Thyroid gland (tissue), 4 donors: ENCODE results near the gene SLC9A4. TPM values are rescaled to one million over a fixed set of nuclear protein-coding genes. Genes with fewer than 3 reads are reported as not detected.

ENCODE experiments used
- DNase-seq, 2 donors: peaks; one replicate each; pipeline ENCODE4 v3.0.0-alpha.2; 2019
- H3K27ac ChIP-seq, 3 donors: fragments of 200-600 bp; sonication (generic); 1 replicate in 2 of 3; 2 replicates in 1 of 3; pipeline ENCODE4 v1.5.1; 2016 to 2019; ENCODE audit warnings: mild to moderate bottlenecking in 1 of 3, moderate library complexity in 1 of 3
- H3K27me3 ChIP-seq: fragments of 200-600 bp; sonication (generic); one replicate; pipeline ENCODE4 v1.5.1; 2019
- H3K36me3 ChIP-seq, 2 donors: fragments of 200-600 bp; sonication (generic); one replicate each; pipeline ENCODE4 v1.5.1; 2016 to 2019
- H3K4me1 ChIP-seq, 2 donors: fragments of 200-600 bp; sonication (generic); one replicate each; pipeline ENCODE4 v1.5.1; 2017 to 2019
- H3K4me3 ChIP-seq, 3 donors: fragments of 200-600 bp; sonication (generic); replicated peaks in 1 of 3; 1 replicate in 2 of 3; 2 replicates in 1 of 3; pipeline ENCODE4 v1.5.1; 2016; ENCODE audit warnings: mild to moderate bottlenecking in 1 of 3
- H3K9me3 ChIP-seq: fragments of 200-600 bp; sonication (generic); one replicate; pipeline ENCODE4 v1.5.1; 2017
- POLR2A ChIP-seq, 2 donors: fragments of 450-650 bp; IDR thresholded peaks; one replicate each; pipeline ENCODE4 v1.6.1; 2017; ENCODE audit warnings: antibody characterized with exemption in 2 of 2, mild to moderate bottlenecking in 2 of 2, moderate library complexity in 1 of 2
- WGBS, 2 donors: methylation state at CpG; one replicate each; pipeline ENCODE4 v1.1.5; 2017; 5-methylcytosine and 5-hydroxymethylcytosine counted together
- intact Hi-C: fragments of 100-400 bp; cut with DNase I; formaldehyde crosslinking; loops from one replicate; pipeline ENCODE4 v1.15.1; 2023
- microRNA-seq: library from miRNA; unstranded; fragments of <30 nt; microRNA quantifications from one replicate; pipeline ENCODE4, GENCODE V29; 2016
- small RNA-seq: library from RNA; depleted of rRNA; stranded (forward); fragments of <200 nt; gene quantifications from one replicate; pipeline ENCODE3, GENCODE V24; 2016
- total RNA-seq, 4 donors: library from RNA; depleted of rRNA; stranded (reverse); fragments of >200 nt; gene quantifications; one replicate each; pipeline ENCODE4 v1.2.3, GENCODE V29; 2016
- TF ChIP-seq, protein P1 (sequence below), 6 experiments: fragments of 200-600 bp in 3 of 6; fragments of 450-650 bp in 3 of 6; sonication (generic) in 3 of 6; IDR thresholded peaks; one replicate each; pipeline ENCODE4 v1.5.1; 2016 to 2019; ENCODE audit warnings: antibody characterized with exemption in 6 of 6, mild to moderate bottlenecking in 2 of 6, inconsistent platforms in 1 of 6, moderate library complexity in 1 of 6

The SLC9A4 gene
- total RNA-seq, 4 donors from 2014 or later: not detected

- intact Hi-C loops: no loop called here
- DNase-seq: no peak
- 82 to 92% methylated on average over 2 of the region's 2 CpGs for WGBS, 2 donors
- no peaks in the 10 kb centered on the region for H3K9me3 ChIP-seq
- TF ChIP-seq, protein P1, sequence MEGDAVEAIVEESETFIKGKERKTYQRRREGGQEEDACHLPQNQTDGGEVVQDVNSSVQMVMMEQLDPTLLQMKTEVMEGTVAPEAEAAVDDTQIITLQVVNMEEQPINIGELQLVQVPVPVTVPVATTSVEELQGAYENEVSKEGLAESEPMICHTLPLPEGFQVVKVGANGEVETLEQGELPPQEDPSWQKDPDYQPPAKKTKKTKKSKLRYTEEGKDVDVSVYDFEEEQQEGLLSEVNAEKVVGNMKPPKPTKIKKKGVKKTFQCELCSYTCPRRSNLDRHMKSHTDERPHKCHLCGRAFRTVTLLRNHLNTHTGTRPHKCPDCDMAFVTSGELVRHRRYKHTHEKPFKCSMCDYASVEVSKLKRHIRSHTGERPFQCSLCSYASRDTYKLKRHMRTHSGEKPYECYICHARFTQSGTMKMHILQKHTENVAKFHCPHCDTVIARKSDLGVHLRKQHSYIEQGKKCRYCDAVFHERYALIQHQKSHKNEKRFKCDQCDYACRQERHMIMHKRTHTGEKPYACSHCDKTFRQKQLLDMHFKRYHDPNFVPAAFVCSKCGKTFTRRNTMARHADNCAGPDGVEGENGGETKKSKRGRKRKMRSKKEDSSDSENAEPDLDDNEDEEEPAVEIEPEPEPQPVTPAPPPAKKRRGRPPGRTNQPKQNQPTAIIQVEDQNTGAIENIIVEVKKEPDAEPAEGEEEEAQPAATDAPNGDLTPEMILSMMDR (IDR thresholded peaks at IDR 0.05): no peak
- TF ChIP-seq POLR2A (IDR thresholded peaks at IDR 0.05): no peak
- H3K27me3 ChIP-seq: no peaks in the 10 kb centered on the region
- H3K36me3 ChIP-seq: no peaks in the 10 kb centered on the region
- no peak overlapping the region for H3K4me3 ChIP-seq
- no peaks in the 10 kb centered on the region for H3K4me1 ChIP-seq
- no peak overlapping the region for H3K27ac ChIP-seq
These were observed 109.8 kb downstream of the SLC9A4 start for GRCh38 chr2:102582845-102583244.

Small RNAs within 50 kb of the gene (microRNA-seq; reads per million reads assigned to microRNA genes)
- 1.1 reads per million for gene MIR4772

Small RNAs within 50 kb of the gene (small RNA-seq; reads per million reads assigned to genes)
- not detected for gene MIR4772

Other genes with a start within 250 kb of the SLC9A4 start
- gene IL1RL1, start 161.7 kb upstream of the SLC9A4 start, total RNA-seq: 1 to 10 TPM; 1.0 to 5.0 (median 3.1) TPM
- 1 to 10 TPM; 1.7 to 9.4 (median 3.0) TPM for gene IL18R1, start 117.4 kb upstream of the SLC9A4 start, total RNA-seq
- 1 to 10 TPM; 1.6 to 3.1 (median 2.8) TPM for gene IL18RAP, start 50.1 kb upstream of the SLC9A4 start, total RNA-seq
- gene SLC9A2, start 146.3 kb downstream of the SLC9A4 start, total RNA-seq: 1 to 10 TPM in 2 of 4 donors, under 1 TPM in 2; 0.33 to 4.0 (median 0.87) TPM